Measurements from ENCODE around the gene TMEM234.
"Not testable (repeated sequence)": the region's sequence is repeated elsewhere in the genome, so short reads cannot be mapped to it uniquely, and the experiment has no call there.

TMEM234 gene

DNA sequence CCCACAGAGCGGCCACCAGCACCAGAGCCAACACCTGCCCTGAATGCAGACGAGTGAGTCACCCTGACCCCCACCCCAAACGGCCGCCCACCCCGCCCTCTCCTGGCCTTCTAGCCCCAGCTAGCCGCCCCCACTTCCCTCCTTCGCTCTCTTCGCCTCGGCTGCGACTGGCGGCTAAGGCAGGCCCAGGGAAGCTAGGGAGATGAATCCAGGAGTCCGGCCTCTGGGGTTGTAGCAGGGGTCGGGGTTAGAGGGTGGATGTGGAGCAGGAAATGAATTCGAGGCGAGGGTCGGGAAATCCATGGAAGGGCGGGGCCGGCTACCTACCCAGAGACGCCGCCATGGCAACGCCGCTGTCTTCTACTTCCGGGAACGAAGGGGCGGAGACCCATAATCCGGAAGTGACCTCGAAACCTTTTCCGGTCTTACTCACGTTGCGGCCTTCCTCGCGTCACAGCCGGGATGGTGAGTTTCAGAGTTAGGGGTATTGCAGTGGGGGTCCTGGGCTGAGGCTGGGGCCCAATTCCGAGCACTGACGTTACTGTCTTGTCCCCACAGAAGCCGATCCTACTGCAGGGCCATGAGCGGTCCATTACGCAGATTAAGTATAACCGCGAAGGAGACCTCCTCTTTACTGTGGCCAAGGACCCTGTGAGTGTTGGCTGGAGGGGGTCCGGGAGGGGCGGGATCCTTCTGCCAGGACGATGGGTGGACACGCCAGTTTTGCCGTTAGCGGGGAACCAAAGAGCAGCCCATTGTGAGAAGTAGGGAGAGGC is at the start of gene TMEM234, which contains the start of gene EIF3I:
TSS of gene TMEM234 (minus strand) at position 374 of the 776 bp plus-strand sequence. CDS start at position 343, 31 bp downstream.
TSS of gene EIF3I (plus strand) at position 428 of the 776 bp plus-strand sequence. CDS start at position 463, 35 bp downstream.
- peak; percentile 78 to 83 for DNase-seq (ENCODE audit: low read depth in 2 of 2)

DNA sequence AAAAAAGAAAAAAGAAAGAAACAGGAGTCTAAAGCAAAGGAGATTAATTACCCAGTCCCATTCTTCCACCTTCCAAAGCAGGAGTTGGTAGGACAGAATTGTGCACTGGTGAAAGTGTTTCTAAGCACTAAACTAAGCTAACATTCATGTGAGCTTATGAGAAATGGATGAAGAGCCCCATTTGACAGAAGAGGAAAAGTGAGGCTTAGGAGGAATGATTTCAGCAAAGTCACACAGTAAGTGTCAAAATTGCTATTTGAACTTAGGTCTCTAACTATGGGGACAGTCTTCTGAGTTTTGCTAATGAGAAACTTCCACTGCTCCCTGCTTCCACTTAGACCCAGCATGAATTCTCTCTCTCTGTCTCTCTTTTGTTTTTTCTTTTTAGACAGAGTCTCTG is 47.6 kb upstream of the TMEM234 start:
- DNase-seq (ENCODE audit: low read depth in 2 of 2) = no peak

DNA sequence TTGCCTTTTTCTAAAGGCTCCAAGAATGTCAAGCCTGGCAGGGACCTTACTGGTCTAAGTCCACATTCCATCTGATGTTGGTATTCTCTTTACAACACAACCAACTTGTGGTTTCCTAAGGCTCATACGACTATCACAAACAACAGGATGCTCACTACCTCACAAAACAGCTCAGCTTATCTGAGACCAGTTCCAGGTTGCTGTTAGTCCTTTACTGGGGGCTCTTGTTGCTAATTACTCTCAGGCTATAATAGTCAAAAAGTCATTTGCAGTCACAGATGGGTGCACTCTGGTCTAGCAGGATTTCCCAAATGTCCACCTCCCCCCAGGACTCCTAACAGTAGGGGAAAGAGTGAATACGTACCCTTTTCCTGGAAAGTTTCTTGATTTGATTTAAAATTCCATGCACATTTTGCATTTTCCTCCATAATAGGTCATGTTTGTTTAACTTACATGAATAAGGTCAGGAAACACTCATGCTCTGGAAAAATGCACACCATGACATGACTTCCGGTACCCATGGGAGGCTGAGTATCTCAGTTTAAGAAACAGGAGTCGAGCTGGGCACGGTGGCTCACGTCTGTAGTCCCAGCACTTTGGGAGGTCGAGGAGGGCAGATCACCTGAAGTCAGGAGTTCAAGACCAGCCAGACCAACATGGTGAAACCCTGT is 44.9 kb upstream of the TMEM234 start:
- DNase-seq (ENCODE audit: low read depth in 2 of 2) = no peak

DNA sequence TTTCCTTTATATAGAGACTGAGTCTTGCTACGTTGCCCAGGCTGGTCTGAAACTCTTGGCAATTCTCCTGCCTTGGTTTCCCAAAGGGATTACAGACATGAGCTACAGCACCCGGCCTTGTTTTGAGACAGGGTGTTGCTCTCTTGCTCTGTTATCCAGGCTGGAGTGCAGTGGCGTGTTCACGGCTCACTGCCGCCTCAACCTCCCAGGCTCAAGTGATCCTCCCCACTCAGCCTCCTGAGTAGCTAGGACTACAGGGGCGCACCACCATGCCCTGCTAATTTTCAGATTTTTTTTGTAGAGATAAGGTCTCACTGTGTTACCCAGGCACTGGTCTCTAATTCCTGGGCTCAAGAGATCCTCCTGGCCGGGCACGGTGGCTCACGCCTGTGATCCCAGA is 43.7 kb upstream of the TMEM234 start:
- no peak for DNase-seq (ENCODE audit: low read depth in 2 of 2)

DNA sequence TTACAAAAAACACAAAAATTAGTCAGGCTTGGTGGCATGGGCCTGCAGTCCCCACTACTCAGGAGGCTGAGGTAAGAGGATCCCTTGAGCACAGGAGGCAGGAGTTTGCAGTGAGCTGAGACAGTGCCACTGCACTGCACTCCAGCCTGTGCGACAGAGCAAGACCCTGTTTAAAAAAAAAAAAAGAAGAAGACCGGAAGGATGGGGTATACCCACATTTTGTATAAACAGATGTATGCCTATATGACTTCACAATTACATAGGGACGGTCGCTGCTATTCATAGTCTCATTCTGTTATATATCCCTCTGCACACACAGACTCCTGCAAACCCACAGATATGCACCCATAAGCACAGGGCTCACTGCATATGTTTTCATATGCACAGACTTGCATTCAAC is 41.6 kb upstream of the TMEM234 start:
- no peak for DNase-seq (ENCODE audit: low read depth in 2 of 2)

DNA sequence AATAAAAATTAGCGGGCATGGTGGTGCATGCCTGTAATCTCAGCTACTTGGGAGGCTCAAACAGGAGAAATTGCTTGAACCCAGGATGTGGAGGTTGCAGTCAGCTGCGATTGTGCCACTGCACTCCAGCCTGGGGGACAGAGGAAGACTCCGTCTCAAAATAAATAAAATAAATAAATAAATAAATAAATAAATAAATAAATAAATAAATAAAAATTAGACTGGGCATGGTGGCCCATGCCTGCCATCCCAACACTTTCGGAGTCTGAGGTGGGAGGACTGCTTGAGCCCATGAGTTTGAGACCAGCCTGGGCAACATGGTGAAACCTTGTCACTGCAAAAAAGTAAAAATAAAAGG is 41.1 kb upstream of the TMEM234 start:
- not testable (repeated sequence) for DNase-seq (ENCODE audit: low read depth in 2 of 2)

DNA sequence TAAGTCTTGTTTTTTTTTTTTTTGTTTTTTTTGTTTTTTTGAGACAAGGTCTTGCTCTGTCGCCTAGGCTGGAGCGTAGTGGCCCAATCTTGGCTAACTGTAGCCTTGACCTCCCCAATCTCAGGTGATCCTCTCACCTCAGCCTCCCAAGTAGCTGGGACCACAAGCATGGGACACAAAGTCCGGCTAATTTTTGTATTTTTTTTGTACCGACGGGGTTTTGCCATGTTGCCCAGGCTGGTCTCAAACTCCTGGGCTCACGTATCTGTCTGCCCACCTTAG is 35.0 kb upstream of the TMEM234 start:
- no peak for DNase-seq (ENCODE audit: low read depth in 2 of 2)

DNA sequence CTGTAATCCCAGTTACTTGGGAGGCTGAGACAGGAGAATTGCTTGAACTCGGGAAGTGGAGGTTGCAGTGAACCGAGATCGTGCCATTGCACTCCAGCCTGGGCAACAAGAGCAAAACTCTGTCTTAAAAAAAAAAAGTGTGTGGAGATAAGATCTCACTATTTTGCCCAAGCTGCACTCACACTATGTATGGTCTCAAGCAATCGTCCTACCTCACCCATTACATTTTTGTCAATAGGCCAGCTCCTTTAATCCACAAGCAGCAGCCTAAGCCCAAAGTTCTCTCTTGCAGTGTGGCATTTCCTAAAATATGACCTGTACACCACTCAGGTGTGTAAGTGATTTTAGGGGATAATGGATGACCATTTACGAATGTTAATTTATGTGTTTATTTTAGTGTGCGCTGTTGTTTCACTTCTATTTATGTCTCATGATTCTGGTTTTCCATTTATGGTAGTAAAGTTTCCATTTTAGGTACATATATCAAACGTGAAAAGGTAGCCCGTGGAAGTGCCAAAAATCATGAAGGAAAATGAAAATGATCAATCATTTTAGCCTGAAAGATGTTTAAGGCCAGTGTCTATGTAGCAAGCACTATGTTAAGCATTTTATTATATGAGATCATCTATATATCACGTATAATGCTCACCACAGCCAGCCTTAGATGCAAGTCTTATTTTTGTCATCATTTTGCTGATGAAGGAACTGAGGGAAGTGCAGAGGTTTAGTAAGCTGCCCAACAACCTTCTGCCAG is 34.5 kb upstream of the TMEM234 start:
- DNase-seq (ENCODE audit: low read depth in 2 of 2) = no peak

DNA sequence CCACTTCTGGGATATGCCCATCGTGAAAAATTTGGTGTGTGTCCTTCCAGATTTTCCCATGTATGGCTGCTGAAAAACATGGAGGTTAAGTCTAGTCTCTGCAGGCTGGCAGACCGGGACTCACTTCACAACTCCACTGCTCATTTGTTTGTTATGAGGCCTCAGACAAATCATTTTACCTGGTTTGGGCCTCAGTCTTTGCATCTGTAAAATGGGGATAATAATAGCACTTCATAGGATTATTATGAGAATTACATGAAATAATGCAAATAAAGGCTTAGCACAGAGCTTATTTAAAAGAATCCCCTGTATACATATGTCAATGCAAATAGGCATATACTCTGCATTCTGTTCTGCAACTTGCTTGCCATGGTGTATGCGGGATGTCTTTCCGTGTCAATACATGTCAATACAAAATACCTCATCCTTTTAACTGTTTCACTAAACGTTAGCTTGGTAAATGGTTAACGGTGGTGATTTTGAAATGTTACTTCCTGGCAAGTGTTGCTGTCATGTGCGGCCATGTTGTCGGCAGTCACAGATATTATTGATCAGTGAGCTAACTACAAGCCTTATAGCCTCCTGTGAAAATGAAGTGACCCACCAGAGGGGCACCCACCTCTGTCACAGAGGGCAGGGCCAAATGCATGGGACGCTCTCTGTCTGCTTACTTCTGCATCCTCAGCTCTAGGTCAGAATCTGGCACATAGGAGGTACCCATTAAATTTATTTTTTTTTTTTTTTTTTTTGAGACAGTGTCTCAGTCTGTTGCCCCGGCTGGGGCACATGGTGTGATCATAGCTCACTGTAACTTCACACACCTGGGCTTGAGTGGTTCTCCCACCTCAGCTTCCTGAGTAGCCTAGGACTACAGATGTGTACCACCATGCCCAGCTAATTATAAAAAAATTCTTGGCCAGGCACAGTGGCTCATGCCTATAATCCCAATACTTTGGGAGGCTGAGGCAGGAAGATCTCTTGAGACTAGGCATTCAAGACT is 33.2 kb upstream of the TMEM234 start:
- no peak for DNase-seq (ENCODE audit: low read depth in 2 of 2)

DNA sequence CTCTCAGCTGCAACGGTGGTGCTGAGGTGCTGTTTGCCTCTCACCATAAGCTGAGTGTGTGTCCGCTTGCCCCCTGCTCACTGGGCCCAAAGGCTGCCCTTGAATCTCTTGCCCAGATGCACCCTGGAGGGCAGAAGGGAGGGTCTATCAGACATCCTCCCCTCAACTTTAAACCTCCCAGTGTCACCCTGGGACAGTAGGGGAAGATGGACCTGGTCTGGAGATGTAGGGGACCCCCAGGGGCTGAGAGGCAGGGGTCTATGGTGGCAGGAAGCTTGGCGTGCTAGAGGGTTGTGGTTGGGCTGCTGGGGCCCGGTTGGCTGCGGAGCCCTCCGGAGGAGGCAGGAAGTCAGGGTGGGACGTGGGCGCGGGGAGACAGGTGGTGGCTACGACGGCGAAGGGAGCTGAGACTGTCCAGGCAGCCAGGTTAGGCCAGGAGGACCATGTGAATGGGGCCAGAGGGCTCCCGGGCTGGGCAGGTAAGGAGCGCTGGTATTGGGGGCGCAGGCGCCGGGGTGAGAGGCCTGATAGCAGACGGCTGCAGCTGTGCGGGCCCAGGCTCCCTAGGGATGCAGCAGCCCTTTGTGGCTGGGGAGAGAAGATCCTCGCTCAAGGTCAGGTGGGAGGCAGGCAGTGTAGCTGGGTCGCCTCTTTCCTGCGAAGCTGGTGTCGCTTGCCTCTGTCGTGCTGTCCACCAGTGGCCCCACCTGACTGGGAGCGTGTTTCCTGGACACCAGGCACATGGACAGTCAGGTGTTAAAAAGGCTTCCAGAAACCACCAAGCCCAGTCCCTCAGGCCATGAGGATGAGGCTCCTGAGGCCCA is 29.0 kb upstream of the TMEM234 start, which contains the start of gene LCK:
TSS of gene LCK (plus strand) at position 373 of the 824 bp plus-strand sequence. CDS start 23,065 bp downstream, outside the sequence.
- DNase-seq (ENCODE audit: low read depth in 2 of 2) = peak; percentile 47 to 59

DNA sequence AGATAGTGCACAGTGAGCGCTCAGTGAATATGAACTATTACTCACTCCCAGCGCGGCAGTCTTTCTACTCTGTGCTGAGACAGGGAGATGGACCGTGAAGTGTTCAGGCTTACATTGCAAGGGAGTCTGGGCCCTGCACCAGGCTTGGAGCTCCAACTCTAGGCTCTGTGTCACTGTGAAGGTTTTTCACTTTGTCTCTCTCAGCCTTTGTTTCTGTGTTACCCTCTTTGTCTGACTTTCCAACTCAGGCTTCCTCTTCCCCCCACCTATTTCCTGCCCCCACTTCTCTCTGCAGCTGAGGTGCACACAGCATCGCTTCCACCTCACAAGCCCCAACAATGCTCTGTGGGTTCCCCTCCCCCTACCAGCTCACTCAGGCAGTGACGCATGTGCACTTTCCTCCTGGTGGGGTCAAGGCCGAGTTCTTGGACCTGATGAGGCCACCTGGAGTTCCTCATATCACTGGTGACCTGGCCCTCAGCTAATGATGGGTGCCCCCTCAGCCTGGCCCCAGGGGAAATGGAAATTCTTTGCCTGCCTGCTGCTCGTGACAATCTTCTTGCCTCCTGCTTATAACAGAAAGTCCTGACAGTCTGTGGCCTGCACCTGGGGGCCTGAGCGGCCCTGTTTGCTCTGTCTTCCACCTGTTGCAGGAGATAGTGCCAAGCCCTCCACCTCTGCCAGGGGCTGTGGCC is 27.8 kb upstream of the TMEM234 start:
- DNase-seq (ENCODE audit: low read depth in 2 of 2) = peak; percentile 56 to 72

DNA sequence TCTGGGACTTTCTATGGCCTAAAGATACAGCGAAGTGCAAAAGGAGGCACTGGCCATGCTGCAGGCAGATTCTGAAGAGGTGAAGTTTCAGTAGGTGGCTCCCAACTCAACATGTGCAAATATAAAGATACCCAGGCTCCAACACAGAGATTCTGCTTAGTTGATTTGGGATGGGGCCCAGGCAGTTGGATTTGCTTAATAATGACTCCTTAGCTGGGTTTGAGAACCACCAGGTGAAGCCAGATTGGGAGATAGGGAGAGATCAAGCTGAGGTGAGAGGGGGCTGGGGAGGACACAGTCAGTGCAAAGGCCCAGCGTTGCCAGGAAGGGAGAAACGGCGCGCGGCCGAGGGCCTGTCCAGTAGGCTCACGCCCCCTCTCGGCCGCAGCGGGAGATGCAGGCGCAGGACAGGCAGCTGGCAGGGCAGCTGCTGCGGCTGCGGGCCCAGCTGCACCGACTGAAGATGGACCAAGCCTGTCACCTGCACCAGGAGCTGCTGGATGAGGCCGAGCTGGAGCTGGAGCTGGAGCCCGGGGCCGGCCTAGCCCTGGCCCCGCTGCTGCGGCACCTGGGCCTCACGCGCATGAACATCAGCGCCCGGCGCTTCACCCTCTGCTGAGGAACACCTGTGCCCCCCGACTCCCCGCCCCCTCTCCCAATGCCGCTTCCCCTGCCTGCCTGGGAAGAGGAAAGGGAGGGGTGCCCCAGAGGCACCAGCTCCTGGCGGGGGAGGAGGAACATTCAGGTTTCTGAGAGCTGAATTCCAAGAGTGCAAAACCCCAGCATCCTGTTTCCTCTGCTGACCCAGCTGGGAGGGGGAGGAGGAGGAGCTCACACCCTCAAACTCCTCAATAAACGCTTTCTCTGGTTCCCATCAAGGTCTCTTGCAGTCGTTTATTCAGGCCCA is 26.1 kb upstream of the TMEM234 start:
- DNase-seq (ENCODE audit: low read depth in 2 of 2) = peak; percentile 60 to 76

DNA sequence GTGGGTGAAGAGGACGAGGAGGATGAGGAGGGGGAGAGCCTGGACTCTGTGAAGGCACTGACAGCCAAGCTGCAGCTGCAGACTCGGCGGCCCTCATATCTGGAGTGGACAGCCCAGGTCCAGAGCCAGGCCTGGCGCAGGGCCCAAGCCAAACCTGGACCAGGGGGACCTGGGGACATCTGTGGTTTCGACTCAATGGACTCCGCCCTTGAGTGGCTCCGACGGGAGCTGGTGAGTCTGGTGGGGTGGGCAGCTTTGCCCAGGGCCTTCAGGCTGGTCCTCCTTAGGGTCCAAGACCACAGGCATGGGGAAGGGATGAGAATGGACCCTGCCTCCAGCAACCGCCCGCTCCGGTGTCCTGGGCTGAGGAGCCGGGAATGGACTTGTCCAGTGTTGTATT is 25.3 kb upstream of the TMEM234 start:
- no peak for DNase-seq (ENCODE audit: low read depth in 2 of 2)

DNA sequence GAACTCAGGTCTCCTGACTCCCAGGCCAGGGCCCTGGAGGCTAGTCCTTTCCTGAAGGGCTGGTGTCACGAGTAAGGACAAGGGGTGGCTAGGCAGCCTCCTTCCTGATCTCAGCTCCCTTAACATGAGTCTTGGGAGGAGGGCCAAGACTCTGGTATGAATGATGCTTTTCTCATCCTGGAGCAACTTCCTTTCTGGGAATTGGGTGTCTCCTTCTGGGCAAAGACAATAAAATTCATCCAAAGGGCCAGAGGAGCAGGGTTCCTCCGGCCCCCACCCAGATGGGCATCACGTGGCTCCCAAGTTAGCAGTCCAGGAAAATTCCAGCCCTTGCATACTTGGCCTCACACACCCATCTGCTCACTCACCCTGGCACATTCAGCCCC is 24.7 kb upstream of the TMEM234 start, which contains the start of gene FAM167B:
TSS of gene FAM167B (plus strand) at position 335 of the 386 bp plus-strand sequence. CDS start 200 bp downstream, outside the sequence.
- no peak for DNase-seq (ENCODE audit: low read depth in 2 of 2)

DNA sequence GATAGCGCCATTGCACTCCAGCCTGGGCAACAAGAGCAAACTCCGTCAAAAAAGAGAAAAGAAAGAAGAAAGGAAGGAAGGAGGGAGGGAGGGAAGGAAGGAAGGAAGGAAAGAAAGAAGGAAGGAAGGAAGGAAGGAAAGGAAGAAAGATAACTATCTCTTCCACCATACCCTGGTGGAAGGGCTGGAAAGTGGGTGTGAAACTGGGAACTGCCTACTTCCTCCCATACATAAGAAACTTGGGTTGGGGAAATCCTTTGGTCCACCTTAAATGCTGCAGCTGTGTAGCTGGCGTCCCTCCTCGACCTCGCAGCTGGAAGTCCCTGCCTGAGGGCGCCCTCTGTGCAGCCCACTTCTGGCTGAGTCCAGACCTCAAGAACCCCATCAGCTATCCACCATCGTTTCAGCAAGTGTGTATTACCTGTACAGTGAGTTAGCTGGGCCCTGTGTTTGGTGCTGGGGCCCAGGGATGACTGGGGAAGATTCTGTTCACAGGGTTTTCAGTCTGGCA is 20.2 kb upstream of the TMEM234 start:
- DNase-seq (ENCODE audit: low read depth in 2 of 2) = no peak

DNA sequence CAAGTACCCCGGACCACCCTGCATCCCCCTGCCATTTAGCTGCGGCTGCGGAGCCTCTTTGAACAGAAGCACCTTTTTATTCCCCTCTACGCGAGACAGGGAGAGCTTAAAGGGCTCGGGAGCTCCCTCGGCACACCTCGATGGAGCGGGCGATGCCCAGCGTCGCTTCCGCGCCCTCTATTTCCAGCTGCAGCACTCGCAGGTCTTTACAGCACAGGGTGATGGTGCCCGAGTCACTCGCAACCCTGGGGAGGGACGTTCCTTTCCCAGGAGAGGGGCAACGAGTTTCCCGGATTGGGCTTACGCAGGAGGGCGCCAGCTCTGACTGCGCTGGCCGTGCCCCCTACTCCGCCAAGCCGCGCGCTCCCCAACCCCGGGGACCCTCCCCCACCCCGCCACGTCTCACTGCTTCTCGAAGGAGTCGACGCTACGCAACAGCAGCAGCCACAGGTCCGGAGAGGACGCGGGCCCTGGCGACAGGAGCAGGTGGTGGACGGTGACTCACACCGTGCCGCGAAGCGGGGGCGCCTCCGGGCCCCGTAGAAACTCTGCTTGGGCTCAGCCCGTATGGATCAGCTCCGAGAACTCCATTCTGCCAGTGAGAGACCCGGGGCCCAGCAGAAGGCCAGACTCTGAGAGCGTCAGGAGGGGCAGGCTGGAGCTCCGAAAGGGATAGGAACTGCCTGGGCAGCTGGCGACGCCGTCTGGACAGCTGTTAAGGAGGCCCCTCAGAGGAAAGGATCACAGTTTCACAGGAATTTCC is 19.0 kb upstream of the TMEM234 start:
- peak in 1 of 2 donors; percentile 31 for DNase-seq (ENCODE audit: low read depth in 2 of 2)

DNA sequence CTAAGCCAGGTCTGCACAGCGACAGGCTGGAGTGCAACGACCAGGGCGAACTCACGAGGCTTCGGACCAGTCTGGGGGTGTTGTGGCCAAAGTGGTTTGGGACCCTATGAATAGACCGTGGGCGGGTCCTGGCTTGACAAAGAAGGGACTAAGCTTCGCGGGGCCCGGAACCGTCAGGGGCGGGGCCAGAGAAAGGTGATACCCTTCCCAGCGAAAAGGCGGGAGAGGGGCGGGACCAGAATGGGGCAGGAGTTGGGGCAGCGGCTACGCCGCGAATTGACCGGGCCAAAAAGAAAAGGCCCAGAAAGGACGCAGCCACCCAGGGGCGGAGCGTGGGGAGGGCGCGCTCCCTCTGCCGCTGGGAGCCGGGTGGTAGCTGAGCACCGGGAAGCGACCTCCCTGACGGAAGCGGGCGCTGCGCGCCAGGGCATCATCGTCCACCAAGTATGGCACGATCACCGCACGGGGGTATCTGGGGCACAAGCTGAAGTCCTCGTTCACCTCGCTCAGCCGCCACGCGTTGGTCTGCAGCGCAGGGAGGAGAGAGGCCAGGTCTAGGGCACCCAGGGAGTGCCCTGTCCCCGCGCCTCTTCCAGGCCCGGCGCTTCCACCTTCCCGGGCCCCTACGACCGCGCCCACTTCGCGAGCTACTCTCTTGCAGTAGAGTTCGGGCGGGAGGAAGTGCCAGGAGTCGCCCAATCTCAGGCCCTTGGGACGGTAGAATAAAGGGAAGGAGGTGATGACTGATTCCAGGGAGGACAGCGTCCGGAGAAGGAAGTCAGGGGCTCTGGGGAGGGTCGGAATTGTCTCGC is 18.2 kb upstream of the TMEM234 start:
- DNase-seq (ENCODE audit: low read depth in 2 of 2) = peak in 1 of 2 donors; percentile 36

All from stimulated activated CD4-positive, alpha-beta T cell treated with anti-CD3 and anti-CD28 coated beads, Interleukin-1b, Interleukin-23, amount 100 ng/mL, for 4 hours (primary cell).